Bronchial epithelial cell (primary cell): ENCODE data around the gene MAP2K6. TPM values are rescaled to one million over a fixed set of nuclear protein-coding genes. Genes with fewer than 3 reads are reported as not detected.

ENCODE experiments used
- DNase-seq: peaks from one replicate; pipeline ENCODE4 v3.0.0-alpha.2; 2010; ENCODE audit warnings: low read depth
- FAIRE-seq: peaks from 2 replicates; lab custom pipeline; 2011; peaks lifted over from hg19 to GRCh38; lab: Jason Lieb, UNC
- H3K27me3 ChIP-seq: 2 replicates; pipeline ENCODE4 v1.5.1; 2011; ENCODE audit warnings: low read length; ENCODE audit not compliant: control insufficient read depth, insufficient read depth
- H3K36me3 ChIP-seq: 2 replicates; pipeline ENCODE4 v1.5.1; 2011; ENCODE audit warnings: low read length; ENCODE audit not compliant: control insufficient read depth, insufficient read depth
- H3K4me3 ChIP-seq: 2 replicates; pipeline ENCODE4 v1.5.1; 2011; ENCODE audit warnings: mild to moderate bottlenecking, low read depth, low read length, control low read depth
- total RNA-seq: library from RNA; depleted of rRNA; stranded (reverse); fragments of >200 nt; gene quantifications from 2 replicates; pipeline ENCODE4 v1.2.1, GENCODE V29; 2014
- TF ChIP-seq, protein P1 (sequence below): IDR thresholded peaks from 2 replicates; pipeline ENCODE4 v1.5.1; 2011; ENCODE audit warnings: mild to moderate bottlenecking, moderate library complexity, low read length, control low read depth, inconsistent platforms; ENCODE audit not compliant: insufficient read depth, severe bottlenecking

Gene MAP2K6
- total RNA-seq, 1 donor from 2014 or later = 0.26 TPM

DNA sequence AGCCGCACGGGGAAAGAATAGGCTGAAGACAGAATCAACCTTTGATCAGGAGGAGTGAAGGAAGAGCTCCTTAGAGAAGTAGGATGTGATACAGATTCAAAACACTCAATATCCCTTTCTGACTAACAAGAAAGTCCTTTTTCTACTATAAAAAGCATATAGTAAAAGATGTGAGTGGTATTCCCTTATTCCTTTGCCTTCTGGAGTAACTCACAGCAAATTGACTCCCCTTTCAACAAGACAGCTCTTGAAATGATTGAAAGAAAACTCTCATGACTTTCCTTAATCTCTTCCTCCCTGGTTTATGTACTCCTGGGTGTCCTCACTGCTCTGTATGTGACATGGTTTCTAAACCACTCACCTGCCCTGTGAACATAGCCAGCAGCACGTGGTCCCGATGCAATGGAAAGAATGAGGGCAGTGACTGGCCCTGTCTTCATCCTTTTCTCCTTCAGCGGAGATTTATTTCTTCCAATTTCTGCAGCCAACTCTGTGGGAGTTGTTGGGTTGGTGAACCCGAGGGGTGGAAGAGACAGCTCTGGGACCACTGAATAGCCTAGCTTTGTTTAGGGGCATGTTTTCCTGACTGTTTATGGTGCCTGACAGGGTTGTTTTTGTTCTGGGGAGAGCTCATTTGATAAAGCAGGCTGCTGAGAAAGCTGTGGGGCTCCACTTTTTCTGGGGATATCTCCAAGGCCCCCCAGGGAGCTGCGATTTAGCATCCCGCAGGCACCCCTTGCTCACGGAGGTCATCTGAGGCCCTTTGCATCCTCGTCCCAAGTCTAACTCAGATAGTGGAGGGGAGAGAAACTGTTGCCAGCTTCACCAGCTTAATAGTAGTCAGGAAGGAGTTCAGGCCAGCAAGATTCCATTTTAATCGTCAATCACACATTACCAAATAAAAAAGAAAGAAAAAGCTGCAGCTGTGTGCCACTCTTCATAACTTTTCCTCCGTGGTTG, 46.7 kb downstream of the MAP2K6 start:
- TF ChIP-seq, protein P1, sequence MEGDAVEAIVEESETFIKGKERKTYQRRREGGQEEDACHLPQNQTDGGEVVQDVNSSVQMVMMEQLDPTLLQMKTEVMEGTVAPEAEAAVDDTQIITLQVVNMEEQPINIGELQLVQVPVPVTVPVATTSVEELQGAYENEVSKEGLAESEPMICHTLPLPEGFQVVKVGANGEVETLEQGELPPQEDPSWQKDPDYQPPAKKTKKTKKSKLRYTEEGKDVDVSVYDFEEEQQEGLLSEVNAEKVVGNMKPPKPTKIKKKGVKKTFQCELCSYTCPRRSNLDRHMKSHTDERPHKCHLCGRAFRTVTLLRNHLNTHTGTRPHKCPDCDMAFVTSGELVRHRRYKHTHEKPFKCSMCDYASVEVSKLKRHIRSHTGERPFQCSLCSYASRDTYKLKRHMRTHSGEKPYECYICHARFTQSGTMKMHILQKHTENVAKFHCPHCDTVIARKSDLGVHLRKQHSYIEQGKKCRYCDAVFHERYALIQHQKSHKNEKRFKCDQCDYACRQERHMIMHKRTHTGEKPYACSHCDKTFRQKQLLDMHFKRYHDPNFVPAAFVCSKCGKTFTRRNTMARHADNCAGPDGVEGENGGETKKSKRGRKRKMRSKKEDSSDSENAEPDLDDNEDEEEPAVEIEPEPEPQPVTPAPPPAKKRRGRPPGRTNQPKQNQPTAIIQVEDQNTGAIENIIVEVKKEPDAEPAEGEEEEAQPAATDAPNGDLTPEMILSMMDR = no peak
- FAIRE-seq (no peak), DNase-seq (no peak)
- Histone ChIP-seq H3K36me3 (no peaks in the 10 kb centered on the region), H3K4me3 (no peak overlapping the region), H3K27me3 (peaks cover 1% of the 10 kb centered on the region)

DNA sequence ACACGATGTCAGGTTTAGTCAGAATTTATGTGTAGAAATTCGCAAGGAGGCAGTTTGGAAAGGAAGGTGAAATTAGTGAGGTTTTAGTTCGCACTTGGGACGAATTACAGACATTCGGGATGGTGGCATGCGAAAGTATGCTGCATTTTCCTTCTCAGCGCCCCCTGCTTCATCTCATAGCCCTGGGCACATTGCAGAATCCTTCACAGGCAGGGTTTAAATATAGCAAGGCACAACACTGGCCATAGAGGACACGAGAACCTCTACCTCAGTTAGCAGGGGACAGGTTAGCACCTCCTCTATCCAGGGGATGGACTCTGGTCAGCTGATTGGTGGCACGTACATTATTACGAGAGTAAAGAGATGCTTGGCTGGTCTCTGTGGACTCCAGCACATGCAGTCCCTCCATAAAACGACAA, 47.5 kb downstream of the MAP2K6 start:
- Histone ChIP-seq H3K36me3 (no peaks in the 10 kb centered on the region), H3K27me3 (peaks cover under 1% of the 10 kb centered on the region), H3K4me3 (no peak overlapping the region)
- TF ChIP-seq, protein P1 = no peak
- FAIRE-seq (no peak), DNase-seq (no peak)

DNA sequence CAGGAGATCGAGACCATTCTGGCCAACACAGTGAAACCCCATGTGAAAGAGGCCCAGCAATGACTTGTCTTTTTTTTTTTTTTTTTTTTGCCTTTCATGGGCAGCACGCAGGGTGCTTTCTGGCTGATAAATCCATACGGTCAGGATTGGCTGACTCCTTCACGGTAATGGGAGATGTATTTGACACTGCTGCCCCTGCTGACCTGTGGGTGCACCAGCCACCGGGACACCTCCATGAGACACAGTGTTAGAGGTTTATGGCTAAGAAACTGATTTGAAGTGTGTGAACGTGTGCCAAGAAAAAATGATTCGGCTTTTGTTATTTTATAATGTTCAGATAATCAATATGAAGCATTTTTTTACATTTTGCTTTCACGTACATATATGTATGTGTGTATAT, 48.4 kb downstream of the MAP2K6 start:
- Histone ChIP-seq H3K36me3 (no peaks in the 10 kb centered on the region), H3K4me3 (no peak overlapping the region), H3K27me3 (no peaks in the 10 kb centered on the region)
- TF ChIP-seq, protein P1 = no peak
- FAIRE-seq (no peak), DNase-seq (no peak)

DNA sequence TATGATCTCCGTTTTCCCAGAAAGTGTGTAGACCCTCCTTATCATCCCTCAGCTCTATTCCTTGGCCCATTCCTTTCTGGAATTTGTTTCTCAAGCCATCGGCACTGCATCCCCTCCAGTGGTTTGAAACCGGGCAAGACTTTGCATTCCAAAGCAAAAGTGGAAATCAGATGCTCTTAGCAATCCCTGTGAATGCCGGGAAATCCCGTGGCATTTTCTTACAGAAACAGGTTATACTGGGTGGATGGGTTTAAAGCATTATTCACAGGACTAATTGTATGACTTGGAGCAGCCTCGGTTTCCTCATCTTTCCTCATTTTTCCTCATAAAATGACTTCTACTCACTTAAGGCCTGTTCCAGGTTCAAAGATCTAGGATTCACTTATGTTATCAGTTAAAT, 52.0 kb downstream of the MAP2K6 start:
- H3K36me3 ChIP-seq = no peaks in the 10 kb centered on the region
- FAIRE-seq = no peak
- DNase-seq = peak; percentile 61
- H3K27me3 ChIP-seq = no peaks in the 10 kb centered on the region
- TF ChIP-seq, protein P1 = no peak
- H3K4me3 ChIP-seq = no peak overlapping the region

DNA sequence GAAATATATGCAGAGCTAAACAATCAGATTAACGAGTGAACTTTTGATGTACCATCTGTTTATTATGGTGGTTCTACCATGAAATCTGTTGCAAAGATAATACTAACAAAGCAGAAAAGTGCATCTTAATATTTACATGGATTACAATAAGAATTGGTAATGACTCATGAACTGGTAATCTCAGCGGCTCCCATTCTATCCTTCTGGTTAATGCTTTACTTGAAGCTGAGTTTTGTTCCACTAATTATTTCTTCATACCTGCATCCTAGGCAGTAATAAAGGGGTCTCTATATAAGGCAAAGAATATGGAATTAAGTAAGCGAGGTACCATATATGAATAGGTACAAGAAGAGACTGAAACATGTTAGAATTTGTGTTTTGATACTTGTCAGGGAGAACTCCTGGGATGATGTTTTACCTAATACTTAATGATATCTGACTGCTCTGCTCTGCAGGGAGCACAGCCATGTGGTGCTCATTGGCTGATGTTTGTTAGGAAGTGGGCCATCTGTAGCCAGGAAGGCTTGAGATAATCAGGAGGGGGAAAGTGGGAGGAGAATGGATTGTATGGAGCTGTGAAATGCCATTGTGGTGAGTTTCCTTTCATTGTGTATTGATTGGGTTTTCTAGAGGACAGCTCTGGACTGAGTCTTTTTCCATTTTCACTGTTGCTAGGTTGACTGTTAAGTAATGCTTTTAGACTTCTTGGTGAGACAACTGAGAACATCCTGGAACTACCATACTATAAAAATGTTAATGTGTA, 52.6 kb downstream of the MAP2K6 start:
- Histone ChIP-seq H3K27me3 (no peaks in the 10 kb centered on the region), H3K4me3 (no peak overlapping the region), H3K36me3 (no peaks in the 10 kb centered on the region)
- TF ChIP-seq, protein P1 = no peak
- DNase-seq (peak; percentile 30), FAIRE-seq (no peak)
